ENCODE results near the gene PHGDH. TPM values are rescaled to one million over a fixed set of nuclear protein-coding genes. Genes with fewer than 3 reads are reported as not detected.

PHGDH gene
- total RNA-seq, 1 experiment from 2014 or later, result 373 TPM

DNA sequence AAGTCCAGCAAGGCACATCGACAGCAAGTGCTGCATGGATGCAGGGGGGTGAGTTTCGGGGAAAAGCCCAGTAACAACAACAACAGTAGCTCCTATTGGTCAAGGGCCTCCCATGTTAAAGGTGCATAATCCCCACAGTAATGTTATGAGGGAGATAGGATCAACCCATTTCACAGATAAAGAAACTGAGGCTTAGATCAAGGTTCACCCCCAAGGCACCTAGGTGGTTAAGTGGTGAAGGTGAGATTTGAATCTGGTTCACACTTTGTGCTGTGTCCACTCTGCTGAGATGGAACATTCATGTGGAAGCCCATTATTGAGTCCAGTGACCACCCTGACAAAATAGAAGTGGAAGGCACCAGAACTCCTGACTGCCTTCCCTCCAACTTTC is 24.9 kb downstream of the PHGDH start:
- no peak overlapping the region for H3K27ac ChIP-seq
- POLR2A ChIA-PET (ENCODE audit: unreplicated experiment), result no interaction called here
- no peaks in the 10 kb centered on the region for H3K27me3 ChIP-seq (ENCODE audit: insufficient read depth, low read depth)
- H3K9me3 ChIP-seq (ENCODE audit: insufficient read depth, low read depth), result no peaks in the 10 kb centered on the region
- intact Hi-C loops (cut with micrococcal nuclease; ENCODE audit: unreplicated experiment), result no loop called here
- H3F3A ChIP-seq (ENCODE audit: insufficient read depth, low read depth), result peaks cover 27% of the 10 kb centered on the region; the same call in 1 of the 2 replicates
- DNase-seq, result no peak
- no peak overlapping the region for H3K4me2 ChIP-seq
- peaks cover 14% of the 10 kb centered on the region for H3K79me2 ChIP-seq (ENCODE audit: low read depth)
- H3K9me2 ChIP-seq (ENCODE audit: insufficient read depth), result no peaks in the 10 kb centered on the region
- H2AFZ ChIP-seq, result no peak overlapping the region
- no peak for TF ChIP-seq EZH2 (IDR thresholded peaks at IDR 0.05; ENCODE audit: low read depth)
- TF ChIP-seq, protein P1, sequence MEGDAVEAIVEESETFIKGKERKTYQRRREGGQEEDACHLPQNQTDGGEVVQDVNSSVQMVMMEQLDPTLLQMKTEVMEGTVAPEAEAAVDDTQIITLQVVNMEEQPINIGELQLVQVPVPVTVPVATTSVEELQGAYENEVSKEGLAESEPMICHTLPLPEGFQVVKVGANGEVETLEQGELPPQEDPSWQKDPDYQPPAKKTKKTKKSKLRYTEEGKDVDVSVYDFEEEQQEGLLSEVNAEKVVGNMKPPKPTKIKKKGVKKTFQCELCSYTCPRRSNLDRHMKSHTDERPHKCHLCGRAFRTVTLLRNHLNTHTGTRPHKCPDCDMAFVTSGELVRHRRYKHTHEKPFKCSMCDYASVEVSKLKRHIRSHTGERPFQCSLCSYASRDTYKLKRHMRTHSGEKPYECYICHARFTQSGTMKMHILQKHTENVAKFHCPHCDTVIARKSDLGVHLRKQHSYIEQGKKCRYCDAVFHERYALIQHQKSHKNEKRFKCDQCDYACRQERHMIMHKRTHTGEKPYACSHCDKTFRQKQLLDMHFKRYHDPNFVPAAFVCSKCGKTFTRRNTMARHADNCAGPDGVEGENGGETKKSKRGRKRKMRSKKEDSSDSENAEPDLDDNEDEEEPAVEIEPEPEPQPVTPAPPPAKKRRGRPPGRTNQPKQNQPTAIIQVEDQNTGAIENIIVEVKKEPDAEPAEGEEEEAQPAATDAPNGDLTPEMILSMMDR (conservative IDR thresholded peaks at IDR 0.05), result no peak
- peaks cover 58% of the 10 kb centered on the region for H4K20me1 ChIP-seq (ENCODE audit: insufficient read depth)
- peaks cover 81% of the 10 kb centered on the region for H3K36me3 ChIP-seq (ENCODE audit: low read depth)
- no TSS peak for BruUV-seq (replicated peaks)
- CTCF ChIA-PET, result no interaction called here
- H3K4me3 ChIP-seq, result no peak overlapping the region
- peaks cover 11% of the 10 kb centered on the region for H3K4me1 ChIP-seq (replicated peaks; ENCODE audit: insufficient read depth)

DNA sequence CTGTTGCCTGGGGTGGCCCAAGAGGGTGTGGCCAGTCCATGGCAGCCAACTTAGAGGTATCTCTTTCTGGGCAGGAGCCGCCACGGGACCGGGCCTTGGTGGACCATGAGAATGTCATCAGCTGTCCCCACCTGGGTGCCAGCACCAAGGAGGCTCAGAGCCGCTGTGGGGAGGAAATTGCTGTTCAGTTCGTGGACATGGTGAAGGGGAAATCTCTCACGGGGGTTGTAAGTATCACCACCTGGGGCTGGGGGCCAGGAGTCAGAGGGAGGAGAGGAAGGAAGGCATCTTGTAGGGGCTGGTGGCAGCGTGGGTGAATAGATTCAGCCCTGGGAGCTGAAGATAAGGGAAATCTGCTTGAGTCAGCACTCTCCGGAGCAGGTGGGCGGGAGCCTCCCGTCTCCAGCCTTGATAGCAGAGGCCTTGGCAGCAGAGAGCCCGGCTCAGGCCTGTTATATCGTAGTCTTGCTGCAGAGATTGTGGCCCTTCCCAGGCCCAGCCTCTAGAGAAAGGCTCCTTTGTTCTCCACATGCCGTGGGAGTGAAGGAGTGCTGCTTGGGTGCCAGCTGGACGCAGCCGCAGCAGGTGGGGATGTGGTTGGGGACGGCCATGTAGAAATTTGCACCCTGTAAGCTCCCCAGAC is 25.4 kb downstream of the PHGDH start:
- intact Hi-C loops (cut with micrococcal nuclease; ENCODE audit: unreplicated experiment), result no loop called here
- H3K9me2 ChIP-seq (ENCODE audit: insufficient read depth), result no peaks in the 10 kb centered on the region
- H3K27me3 ChIP-seq (ENCODE audit: insufficient read depth, low read depth), result no peaks in the 10 kb centered on the region
- CTCF ChIA-PET, result no interaction called here
- POLR2A ChIA-PET (ENCODE audit: unreplicated experiment), result no interaction called here
- peaks cover 76% of the 10 kb centered on the region for H3K36me3 ChIP-seq (ENCODE audit: low read depth)
- H3K4me3 ChIP-seq, result no peak overlapping the region
- H2AFZ ChIP-seq, result no peak overlapping the region
- no peak overlapping the region for H3K27ac ChIP-seq
- H3K4me2 ChIP-seq, result no peak overlapping the region
- H4K20me1 ChIP-seq (ENCODE audit: insufficient read depth), result peaks cover 53% of the 10 kb centered on the region
- peaks cover 8% of the 10 kb centered on the region for H3K79me2 ChIP-seq (ENCODE audit: low read depth)
- TF ChIP-seq EZH2 (IDR thresholded peaks at IDR 0.05; ENCODE audit: low read depth), result no peak
- TF ChIP-seq, protein P1 (conservative IDR thresholded peaks at IDR 0.05), result no peak
- no peak for DNase-seq
- H3K4me1 ChIP-seq (replicated peaks; ENCODE audit: insufficient read depth), result peaks cover 6% of the 10 kb centered on the region
- H3F3A ChIP-seq (ENCODE audit: insufficient read depth, low read depth), result peaks cover 27% of the 10 kb centered on the region; the same call in 1 of the 2 replicates
- BruUV-seq (replicated peaks), result no TSS peak
- H3K9me3 ChIP-seq (ENCODE audit: insufficient read depth, low read depth), result no peaks in the 10 kb centered on the region

DNA sequence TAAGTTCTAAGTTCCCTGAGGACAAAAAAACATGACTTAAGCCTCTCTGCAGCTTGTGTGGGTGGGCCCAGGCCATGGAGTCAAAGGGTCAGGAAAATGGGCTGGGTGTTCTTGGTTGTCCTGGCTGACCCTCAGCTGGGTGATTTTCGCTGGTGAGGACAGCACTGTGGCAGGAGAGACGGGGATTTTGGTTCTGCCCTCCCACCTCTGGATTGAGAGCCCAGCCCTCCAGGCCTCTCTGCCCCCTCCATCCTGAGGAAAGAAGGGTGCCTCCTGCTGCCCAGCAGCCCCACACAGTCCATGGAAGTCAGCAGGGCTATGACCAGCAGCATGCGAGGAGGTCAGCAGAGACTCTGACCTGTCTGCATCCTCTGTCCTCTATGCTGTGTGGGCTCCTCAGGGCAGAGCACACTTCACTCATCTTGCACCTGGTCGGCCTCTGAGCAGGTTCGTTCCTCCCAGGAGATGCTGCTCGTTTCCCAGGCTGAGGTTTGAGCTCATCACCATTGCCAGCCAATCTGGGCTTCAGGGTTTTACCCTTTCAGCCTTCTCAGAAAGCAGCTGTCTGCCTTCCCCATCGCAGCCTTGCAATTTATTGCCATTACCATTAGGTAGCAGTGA is 26.5 kb downstream of the PHGDH start:
- Histone ChIP-seq H2AFZ (no peak overlapping the region), H3K9me3 (ENCODE audit: insufficient read depth, low read depth) (no peaks in the 10 kb centered on the region), H3K36me3 (ENCODE audit: low read depth) (peaks cover 66% of the 10 kb centered on the region), H3K4me1 (replicated peaks; ENCODE audit: insufficient read depth) (no peaks in the 10 kb centered on the region), H3F3A (ENCODE audit: insufficient read depth, low read depth) (peaks cover 34% of the 10 kb centered on the region; the same call in 1 of the 2 replicates), H4K20me1 (ENCODE audit: insufficient read depth) (peaks cover 52% of the 10 kb centered on the region), H3K4me3 (no peak overlapping the region), H3K4me2 (no peak overlapping the region), H3K79me2 (ENCODE audit: low read depth) (no peaks in the 10 kb centered on the region), H3K27me3 (ENCODE audit: insufficient read depth, low read depth) (no peaks in the 10 kb centered on the region), H3K27ac (no peak overlapping the region), H3K9me2 (ENCODE audit: insufficient read depth) (no peaks in the 10 kb centered on the region)
- ChIA-PET POLR2A (ENCODE audit: unreplicated experiment) (interaction anchor here (0.5 kb wide), 1 partner anchor 1196 kb away, joined by 3 read pairs; no protein-coding TSS in a partner anchor), CTCF (interaction anchor here (0.7 kb wide), 1 partner anchor 63 kb away, joined by 3 read pairs; no protein-coding TSS in a partner anchor)
- no peak for DNase-seq
- TF ChIP-seq, protein P1 (conservative IDR thresholded peaks at IDR 0.05), result no peak
- no peak for TF ChIP-seq EZH2 (IDR thresholded peaks at IDR 0.05; ENCODE audit: low read depth)
- no TSS peak for BruUV-seq (replicated peaks)
- intact Hi-C loops (cut with micrococcal nuclease; ENCODE audit: unreplicated experiment), result no loop called here
